Left kidney (tissue), 2 donors: ENCODE measurements around the gene BHMT. TPM values are rescaled to one million over a fixed set of nuclear protein-coding genes. Genes with fewer than 3 reads are reported as not detected.
"Not testable (repeated sequence)": the region's sequence is repeated elsewhere in the genome, so short reads cannot be mapped to it uniquely, and the experiment has no call there.

ENCODE experiments used
- DNase-seq: peaks from one replicate; pipeline ENCODE4 v3.0.0-alpha.2; 2013
- polyA plus RNA-seq: library from polyadenylated mRNA; unstranded; fragments of 120-200 nt; gene quantifications from one replicate; pipeline ENCODE4 v1.2.1, GENCODE V29; 2013; ENCODE audit not compliant: insufficient read length

The BHMT gene
- polyA plus RNA-seq, 1 donor, result 348 TPM

DNA sequence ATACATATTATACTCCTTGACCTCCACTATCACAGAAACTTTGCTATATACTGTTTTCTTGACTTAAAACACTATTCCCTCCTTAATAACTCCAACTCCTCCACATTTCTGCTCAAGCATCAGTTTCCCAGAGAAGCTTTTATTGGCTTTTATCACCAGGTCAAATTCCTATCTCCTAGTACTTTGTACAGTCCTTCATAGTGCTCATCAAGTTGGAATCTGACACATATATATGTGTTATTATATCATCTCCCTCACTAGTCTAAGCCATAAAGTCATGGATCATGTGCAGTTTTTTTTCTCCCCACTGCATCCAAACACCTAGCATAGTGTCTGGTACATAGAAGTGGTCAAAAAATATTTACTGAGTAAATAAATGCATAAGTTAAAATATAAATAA lies 59.1 kb downstream of the BHMT start:
- DNase-seq, result no peak

DNA sequence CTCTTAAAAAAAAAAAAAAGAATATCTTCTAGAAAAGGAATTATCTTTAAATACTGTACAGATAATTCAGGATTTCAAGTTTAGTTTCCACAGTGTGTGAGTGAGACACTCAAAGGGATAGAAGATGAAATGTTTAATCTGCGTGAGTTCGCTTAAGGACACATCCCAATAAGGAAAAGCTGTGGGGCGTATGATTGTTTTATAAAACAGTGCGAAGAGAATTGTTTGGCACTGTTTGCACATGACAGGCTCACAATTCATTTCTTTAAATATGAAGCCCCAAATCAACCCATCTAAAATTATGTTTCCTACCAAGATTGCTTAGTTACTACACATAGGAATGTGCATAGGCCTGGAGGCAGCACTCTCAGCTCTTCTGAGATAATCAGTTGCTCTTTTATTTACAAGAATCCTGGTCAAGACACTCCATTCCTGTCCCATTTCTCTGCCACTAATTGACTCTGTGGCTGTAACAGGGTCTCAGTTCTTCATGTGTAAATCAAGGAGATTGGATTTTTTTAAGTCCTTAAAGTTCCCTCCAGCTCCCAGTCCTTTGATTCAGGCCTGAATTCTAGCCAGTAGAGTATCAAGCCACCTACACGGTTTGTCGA lies 60.1 kb downstream of the BHMT start:
- DNase-seq, result no peak

DNA sequence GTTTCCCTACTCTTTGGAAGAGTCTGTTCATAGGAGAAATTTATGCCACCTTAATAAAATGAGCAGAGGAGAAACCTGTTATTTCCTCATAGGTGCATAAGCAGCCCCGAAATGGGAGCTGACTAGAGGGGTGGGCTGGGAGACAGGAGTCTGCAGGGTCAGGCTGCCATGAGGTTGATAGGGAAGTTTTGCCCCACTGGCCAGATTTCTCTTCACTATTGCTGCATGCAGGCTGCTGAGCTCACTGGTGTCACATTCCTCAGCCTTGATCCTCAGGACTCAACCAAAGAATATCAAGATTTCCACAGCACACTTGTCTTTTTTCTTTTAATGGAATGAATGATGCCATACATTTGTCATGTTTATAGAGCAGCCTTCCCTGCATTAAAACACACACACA lies 60.7 kb downstream of the BHMT start:
- DNase-seq, result no peak

DNA sequence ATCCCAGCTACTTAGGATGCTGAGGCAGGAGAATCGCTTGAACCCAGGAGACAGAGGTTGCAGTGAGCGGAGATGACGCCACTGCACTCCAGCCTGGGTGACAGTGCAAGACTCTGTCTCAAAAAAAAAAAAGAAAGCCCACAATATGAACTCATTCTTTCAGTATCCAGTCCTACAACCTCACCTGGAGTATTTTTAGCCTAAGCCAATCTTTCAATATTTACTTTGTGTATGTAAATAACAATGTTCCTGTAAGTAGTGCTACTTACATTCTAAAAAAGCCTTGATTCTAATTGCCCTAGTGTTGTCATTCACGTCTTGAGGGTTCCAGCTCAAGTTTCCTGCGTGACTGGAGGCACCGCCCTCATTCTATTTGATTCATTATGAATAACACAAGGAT lies 62.0 kb downstream of the BHMT start:
- no peak for DNase-seq

DNA sequence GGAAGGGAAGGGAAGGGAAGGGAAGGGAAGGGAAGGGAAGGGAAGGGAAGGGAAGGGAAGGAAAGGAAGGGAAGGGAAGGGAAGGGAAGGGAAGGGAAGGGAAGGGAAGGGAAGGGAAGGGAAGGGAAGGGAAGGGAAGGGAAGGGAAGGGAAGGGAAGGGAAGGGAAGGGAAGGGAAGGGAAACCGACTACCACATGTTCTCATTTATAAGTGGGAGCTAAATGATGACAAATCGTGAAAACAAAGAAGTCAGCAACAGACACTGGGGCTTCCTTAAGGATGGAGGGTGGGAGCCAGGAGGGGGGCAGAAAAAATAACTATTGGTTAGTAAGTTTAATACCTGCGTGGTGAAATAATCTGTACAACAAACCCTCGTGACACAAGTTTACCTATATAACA lies 68.8 kb downstream of the BHMT start:
- DNase-seq, result not testable (repeated sequence)

DNA sequence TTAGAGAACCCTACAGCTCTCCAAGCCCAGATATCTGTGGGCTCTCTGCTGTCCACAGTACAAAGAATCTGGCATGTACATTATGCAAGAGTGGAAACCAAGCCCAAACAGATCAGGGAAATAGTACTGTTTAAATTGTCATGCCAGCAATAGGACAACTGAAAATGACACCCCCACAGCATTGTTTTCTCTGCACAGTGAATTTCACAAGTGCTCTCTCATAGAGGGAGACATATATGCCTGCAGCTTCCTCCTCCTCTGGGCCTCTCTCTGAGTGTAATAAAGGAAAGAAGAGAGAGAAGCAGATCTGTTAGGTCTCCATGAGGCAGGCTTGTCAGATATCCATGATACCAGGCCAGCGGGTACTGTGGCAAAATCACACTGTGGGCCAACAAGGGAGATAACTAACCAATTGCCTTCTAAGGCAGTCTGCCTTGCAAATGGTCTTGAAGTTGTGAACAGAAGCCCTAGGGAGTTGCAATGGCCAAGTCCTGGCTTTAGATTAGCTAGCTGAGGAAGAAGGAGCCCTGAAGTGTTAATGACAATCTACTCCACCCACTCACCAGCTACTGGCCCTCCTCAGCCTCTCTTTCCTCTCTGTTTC lies 69.9 kb downstream of the BHMT start:
- no peak for DNase-seq

Other genes starting within 250 kb of the BHMT start
- gene ARSB, start 126.5 kb upstream of the BHMT start, polyA plus RNA-seq, result 28.5 TPM
- 23.9 TPM for gene DMGDH, start 42.1 kb upstream of the BHMT start, polyA plus RNA-seq
- gene BHMT2, start 42.0 kb upstream of the BHMT start, polyA plus RNA-seq, result 49.9 TPM
- gene JMY, start 124.3 kb downstream of the BHMT start, polyA plus RNA-seq, result 29.9 TPM